Left forelimb (tissue), 1 donor: ENCODE measurements around the gene CTDP1.
"Not testable (repeated sequence)": the region's sequence is repeated elsewhere in the genome, so short reads cannot be mapped to it uniquely, and the experiment has no call there.

ENCODE experiments used
- DNase-seq: peaks from one replicate; pipeline ENCODE4 v3.0.0-alpha.2; 2018; ENCODE audit warnings: low spot score

CTDP1 gene

DNA sequence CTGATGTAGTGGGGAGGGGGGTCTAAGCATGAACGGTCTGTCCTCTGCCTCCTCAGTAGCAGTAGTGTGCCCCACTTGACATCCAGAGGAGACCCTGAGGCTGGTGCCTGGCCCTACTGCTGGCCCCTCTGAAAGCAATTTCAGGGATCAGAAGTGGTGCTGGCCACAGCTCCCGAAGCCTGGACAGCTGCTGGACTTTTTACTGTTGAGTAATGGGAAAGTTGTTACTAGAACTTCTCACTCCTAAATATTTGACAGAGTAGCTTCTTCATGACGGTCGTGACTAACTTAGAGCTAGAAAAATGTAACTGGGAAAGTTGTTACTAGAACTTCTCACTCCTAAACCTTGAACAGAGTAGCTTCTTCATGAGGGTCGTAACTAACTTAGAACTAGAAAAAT, 23.3 kb downstream of the CTDP1 start:
- DNase-seq = no peak

DNA sequence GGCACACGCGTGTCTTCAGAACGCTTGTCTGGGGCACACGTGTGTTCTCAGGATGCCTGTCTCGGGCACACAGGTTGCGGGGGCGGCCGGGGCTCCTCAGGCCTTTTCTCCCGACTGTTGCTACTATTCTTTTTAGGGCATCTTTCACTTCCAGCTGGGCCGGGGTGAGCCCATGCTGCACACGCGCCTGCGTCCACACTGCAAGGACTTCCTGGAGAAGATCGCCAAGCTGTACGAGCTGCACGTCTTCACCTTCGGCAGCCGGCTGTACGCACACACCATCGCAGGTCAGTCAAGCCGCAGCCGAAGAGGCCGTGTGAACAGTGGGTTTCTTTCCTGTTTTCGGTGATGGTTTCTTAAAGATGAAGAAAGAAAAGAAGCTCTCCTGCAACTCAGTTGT, 25.0 kb downstream of the CTDP1 start:
- DNase-seq = no peak

DNA sequence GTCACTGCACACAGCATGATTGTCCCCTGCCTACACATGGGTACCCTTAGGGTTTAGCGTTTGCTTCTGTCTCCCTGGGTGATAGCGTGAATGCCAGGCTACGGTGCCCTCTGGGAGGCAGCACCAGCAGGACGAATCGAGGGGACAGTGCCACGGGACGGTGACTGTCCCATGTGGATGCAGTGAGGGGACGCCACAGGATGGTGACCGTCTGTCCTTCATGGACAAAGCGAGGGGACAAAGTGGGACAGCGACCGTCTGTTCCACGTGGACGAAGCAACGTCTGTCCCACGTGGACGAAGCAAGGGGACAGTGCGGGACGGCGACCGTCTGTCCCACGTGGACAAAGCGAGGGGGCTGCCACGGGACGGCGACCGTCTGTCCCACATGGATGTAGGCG, 25.7 kb downstream of the CTDP1 start:
- DNase-seq = no peak

DNA sequence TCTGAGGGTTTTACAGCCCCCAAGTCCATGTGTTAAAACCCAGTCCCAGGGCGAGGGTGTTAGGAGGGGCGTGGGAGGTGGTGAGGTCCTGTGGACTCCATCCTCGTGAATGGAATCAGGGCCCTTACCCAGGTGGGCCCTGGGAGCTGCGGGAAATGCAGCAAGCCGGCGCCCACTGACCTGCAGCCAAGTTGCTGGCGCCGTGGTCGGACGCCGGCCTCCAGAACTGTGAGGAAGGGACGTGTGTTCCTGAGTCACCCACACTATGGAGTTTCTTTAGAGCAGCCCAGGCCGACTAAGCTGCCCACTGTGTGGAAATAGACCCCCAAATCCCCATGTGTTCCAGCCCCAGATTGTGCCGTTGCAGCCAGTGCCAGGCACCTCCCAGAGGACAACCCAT, 26.4 kb downstream of the CTDP1 start:
- DNase-seq = no peak

DNA sequence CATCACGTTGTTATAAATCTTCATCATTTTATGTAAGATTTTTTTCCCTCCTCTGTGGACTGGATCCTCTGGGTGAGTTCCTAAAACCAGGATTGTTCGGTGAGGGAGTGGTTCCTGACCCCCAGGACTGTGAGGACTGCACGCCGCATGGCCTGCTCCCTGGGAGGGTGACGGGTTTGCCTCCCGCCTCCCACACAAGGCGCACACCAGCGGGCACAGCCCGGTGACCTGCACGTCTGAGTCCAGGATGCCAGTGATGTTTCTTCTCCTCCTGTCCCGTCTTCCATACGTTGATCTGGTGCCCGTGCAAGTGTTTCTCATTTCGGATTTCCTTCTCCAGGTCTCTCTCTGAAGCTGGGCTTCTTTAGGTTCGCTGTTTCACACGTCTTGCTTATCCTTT, 27.1 kb downstream of the CTDP1 start:
- no peak for DNase-seq

DNA sequence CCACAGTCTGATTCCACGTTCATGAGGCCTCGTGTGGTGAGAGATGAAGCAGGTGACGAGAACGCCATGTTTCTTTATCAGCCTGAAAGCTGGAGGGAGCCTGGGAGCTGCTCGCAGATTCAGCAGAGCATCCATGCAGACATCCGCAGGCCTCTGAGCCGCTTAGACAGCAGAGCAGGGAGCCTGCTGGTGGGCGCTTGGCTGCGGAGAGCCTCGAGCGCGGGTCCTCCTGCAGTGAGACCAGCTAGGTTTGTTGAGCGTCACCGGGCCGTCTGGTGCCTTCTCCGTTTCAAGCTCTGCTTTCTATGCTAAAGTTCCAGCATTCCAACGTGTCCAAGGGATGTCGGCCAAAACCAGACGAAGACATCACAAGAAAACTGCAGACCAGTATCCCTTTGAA, 27.6 kb downstream of the CTDP1 start:
- no peak for DNase-seq

DNA sequence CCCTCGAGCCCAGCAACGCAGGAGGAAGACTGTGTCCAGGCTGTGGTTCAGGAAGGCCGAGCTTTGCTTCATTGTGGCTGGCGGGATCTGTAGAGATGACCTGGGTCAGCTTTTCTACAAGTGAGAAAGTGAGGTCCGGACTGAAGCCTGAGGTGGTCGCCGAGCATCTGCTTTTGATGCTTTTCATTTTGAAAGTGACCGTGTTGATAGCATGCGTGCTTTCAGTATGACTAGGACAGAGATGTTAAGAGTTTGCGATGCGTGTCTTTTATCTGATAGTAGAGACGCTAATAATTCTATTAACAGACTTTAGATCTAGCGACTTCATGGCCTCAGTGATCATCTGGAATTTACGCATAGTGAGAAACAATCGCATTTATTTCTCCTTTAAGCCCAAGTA, 28.1 kb downstream of the CTDP1 start:
- DNase-seq = no peak

DNA sequence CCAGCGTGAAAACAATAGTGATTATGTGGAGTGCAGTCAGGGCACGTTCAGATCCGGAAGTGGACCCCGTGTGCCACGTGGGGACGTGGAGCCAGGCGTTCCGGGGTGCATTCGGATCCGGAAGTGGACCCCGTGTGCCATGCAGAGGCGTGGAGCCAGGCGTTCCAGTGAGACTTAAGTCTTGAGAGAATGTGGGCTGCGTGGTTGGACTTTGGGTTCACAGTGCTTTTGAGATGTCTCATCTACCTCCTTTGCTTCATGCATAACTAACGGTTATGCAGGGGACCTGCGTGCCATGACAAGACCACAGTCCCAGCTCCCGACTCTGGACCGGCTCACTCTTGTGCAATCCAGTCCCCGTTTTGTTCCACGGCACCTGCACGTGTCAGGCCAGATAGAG, 28.8 kb downstream of the CTDP1 start:
- DNase-seq = no peak

DNA sequence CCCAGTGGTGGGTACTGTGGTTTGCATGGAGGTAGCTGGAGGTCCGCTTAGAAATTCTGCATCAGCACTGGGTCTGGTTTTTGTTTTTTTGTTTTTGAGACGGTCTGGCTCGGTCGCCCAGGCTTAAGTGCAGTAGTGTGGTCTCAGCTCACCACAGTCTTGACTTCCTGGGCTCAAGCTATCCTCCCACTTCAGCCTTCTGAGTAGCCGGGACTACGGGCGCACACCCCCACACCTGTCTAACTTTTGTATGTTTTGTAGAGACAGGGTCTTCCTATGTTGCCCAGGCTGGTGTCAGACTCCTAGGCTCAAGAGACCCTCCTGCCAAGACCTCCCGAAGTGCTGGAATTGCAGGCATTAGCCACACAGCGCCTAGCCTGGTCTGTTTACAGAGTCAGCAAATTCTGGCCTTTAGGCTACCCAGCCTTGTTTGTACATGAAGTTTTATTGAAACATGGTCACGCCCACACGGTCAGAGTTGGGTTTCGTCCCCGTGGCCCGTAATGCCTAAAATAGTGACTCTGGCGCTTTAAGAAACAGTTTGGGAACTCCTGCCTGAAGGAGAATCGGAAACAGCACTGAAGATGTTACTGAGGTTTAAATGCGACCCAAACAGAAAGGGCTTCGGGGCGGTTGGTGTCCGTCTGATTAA, 32.7 kb downstream of the CTDP1 start:
- DNase-seq = no peak

DNA sequence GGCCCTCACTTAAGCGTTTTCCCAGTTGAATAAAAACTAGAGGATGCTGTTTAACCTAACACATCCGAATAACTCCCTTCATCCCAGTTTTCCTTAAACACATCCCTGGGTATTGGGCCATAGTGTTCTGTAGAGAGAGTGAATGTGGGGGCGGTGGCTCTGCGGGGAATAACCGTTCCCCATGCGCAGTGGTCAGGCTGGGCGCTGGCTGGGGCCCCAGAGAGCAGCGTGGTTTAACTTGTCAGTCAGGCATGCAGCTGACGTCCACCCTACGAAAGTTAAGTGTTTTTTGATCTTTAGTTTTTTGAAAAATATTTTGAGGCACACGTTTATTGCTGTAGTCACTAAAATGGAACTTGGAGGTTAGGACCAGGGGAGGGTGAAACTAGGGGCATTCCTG, 33.7 kb downstream of the CTDP1 start:
- DNase-seq = no peak

DNA sequence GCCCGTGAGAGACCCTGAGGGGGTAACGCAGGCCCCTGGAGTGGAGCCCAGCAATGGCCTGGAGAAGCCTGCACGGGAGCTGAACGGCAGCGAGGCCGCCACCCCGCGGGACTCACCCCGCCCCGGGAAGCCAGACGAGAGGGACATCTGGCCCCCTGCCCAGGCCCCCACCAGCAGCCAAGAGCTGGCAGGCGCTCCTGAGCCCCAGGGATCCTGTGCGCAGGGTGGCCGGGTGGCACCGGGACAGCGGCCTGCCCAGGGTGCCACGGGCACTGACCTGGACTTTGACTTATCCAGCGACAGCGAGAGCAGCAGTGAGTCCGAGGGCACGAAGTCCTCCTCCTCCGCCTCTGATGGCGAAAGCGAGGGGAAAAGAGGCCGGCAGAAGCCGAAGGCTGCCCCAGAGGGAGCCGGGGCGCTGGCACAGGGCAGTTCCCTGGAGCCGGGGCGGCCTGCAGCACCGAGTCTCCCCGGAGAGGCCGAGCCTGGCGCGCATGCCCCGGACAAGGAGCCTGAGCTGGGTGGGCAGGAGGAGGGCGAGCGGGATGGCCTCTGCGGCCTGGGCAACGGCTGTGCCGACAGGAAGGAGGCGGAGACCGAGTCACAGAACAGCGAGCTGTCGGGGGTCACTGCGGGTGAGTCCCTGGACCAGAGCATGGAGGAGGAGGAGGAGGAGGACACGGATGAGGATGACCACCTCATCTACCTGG, 35.1 kb downstream of the CTDP1 start:
- no peak for DNase-seq

DNA sequence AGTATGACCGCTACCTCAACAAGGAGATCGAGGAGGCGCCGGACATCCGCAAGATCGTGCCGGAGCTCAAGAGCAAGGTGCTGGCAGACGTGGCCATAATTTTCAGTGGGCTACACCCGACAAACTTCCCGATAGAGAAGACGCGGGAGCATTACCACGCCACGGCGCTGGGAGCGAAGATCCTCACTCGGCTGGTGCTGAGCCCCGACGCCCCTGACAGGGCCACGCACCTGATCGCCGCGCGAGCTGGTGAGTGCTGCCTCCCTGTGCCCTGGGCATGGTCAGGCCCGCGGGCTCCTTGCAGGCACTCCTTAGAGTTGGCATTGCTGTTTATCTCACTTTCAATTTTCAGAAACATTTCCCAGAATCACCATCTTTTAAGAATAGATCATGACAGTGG, 35.7 kb downstream of the CTDP1 start:
- no peak for DNase-seq

DNA sequence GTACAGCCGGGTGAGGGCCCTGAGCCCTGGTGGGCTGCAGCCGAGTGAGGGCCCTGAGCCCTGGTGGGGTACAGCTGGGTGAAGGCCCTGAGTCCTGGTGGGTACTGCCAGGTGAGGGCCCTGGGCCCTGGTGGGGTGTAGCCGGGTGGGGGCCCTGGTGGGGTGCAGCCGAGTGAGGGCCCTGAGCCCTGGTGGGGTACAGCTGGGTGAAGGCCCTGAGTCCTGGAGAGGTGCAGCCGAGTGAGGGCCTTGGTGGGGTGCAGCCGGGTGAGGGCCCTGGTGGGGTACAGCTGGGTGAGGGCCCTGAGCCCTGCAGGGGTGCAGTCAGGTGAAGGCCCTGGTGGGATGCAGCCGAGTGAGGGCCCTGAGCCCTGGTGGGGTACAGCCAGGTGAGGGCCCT, 37.5 kb downstream of the CTDP1 start:
- no peak for DNase-seq

DNA sequence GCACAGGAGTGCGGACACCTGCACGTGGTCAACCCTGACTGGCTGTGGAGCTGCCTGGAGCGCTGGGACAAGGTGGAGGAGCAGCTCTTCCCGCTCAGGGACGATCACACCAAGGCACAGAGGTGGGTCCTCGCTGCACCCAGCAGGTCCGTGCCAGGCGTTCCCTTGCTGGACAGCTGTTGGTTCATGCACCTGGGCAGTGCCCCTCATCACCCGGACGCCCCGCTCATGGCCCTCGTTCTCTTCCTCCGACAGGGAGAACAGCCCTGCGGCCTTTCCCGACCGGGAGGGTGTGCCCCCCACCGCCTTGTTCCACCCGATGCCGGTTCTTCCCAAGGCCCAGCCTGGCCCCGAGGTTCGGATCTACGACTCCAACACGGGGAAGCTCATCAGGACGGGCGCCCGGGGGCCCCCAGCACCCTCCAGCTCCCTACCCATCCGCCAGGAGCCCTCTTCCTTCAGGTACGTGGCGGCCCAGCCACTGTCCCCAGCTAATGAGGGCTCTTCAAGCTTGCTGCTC, 38.0 kb downstream of the CTDP1 start:
- no peak for DNase-seq

DNA sequence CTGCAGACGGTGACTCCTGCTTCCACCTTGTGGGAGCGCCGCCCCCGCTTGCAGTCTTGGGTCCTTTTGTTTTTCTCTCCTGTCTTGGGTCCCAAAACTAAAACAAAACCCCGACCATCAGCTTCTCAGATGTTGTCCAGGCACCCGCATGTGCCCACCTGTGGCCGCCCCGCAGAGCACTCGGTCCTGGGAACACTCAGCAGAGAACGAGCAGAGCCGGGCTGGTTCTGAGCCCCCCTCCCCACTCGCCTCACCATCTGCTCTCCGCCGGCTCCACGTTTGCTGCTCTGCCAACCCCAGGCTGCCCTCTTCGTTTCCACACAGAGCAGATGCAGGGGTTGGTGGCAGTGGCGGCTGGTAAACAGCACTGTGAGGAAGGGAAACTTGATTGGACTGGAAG, 38.5 kb downstream of the CTDP1 start:
- no peak for DNase-seq

DNA sequence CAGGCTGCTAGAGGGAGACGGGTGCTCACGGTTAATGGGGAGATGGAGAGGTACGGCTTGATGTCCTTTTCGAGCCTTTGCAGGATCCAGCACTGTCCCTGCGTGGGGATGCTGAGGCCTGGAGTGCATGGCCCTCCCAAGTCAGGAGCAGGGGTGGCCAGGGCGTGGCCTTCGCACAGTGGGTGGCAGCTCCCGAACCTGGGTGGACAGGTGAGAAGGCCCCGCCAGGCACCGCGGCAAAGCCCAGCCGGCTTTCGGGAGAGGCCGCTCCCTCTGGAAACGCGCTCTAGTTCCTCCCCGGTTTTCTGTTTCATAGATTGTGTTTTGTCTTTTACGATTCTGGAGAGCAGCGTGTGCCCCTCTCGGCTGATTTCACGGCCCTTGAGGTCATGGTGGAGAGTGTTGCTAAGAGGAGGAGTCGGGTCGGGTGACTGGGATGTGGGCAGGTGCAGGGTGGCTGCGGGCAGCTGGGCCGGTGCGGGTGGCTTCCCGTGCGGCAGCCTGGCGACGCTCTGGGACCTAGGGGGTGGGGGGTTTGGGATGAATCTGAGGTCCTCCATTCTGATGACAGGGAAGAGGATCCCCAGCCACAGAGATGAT, 39.4 kb downstream of the CTDP1 start:
- no peak for DNase-seq

DNA sequence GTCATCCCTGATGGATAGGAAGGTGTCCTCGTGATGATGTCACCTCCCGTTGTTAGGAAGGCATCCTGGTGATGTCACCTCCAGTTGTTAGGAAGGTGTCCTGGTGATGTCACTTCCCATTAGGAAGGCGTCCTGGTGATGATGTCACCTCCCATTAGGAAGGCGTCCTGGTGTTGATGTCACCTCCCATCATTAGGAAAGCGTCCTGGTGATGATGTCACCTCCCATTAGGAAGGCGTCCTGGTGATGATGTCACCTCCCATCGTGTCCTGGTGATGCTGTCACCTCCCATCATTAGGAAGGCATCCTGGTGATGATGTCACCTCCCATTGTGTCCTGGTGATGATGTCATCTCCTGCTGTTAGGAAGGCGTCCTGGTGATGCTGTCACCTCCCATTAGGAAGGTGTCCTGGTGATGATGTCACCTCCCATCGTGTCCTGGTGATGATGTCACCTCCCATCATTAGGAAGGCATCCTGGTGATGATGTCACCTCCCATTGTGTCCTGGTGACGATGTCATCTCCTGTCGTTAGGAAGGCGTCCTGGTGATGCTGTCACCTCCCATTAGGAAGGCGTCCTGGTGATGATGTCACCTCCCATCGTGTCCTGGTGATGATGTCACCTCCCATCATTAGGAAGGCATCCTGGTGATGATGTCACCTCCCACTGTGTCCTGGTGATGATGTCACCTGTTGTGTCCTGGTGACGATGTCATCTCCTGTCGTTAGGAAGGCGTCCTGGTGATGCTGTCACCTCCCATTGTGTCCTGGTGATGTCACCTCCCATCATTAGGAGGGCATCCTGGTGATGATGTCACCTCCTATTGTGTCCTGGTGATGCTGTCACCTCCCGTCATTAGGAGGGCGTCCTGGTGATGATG, 40.1 kb downstream of the CTDP1 start:
- not testable (repeated sequence) for DNase-seq

DNA sequence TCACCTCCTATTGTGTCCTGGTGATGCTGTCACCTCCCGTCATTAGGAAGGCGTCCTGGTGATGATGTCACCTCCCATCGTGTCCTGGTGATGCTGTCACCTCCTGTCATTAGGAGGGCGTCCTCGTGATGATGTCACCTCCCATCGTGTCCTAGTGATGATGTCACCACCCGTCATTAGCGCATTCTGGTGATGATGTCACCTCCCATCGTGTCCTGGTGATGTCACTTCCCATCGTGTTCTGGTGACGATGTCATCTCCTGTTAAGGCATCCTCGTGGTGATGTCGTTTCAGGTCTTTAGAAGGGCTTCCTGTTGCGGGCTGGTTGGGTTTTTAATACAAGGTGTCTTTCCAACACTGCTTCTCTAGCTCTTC, 40.7 kb downstream of the CTDP1 start:
- no peak for DNase-seq

DNA sequence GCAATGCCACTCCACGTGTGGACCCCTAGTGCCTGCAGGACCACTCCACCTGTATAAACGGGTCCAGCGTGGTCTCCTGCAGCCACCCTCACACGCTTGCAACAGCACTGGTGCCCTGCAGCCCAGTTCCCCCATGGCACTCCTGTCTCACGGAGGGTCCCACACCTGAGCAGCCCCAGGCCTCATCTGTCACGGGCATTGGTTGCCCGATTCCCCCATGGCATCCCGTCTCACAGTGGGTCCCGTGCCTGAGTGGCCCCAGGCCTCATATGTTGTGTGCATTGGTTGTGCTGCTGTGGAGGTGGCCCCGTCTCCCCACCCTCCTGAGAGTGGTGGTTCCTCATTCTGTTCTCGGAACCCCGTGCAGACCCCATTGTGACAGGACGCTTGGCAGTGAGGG, 43.4 kb downstream of the CTDP1 start:
- no peak for DNase-seq

DNA sequence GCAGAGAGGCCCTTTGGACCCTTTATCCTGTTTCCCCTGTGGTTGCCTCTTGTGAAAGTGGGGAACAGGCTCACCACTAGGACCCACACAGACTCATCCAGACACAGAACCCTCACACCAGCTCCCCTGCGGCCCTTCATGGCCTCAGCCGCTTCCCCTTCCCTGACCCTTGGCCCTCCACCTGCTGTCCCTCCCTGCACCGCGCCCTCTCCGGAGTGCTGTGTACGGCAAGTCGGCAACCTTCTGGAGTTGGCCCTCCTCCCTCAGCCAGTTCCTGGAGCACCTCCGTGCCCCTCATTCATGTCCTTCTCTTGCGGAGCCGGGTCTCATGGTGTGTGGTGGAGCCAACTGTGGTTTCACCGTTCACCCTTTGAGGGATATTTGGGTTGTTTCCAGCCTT, 44.0 kb downstream of the CTDP1 start:
- no peak for DNase-seq

DNA sequence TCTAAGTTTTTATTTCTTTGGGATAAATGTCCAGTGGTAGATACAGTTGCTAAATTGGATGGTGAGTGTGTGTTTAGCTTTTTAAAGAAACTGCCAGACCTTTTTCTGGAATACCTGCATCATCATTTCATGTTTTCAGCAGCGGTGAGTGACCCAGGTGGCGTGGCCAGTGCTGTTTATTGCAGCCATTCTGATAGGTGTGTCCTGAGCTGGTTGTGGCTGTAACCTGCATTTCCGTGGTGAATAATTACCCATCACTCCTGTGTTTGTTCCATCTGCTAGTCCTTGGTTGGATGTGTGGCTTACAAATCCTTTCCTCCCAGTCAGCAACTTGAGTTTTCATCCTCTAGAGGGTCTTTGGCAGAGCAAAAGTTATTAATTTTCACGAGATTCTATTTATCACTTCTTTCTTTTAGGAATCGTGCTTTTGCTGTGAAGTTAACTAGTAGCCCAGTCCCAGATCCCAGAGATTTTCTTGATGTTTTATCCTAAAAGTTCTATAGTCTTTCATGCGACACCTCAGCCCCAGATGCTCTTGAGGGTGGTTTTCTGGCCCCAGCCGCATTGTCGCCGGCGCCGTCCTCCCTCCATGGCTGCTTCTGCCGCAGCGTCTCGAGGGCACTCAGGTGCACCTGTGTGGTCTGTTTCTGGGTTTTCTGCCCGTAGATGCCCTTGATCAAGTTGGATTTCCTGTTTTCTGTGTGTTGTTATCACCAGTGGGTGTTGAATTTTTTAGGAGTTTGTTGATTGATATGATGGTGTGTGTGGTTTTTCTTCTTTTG, 44.9 kb downstream of the CTDP1 start:
- no peak for DNase-seq

DNA sequence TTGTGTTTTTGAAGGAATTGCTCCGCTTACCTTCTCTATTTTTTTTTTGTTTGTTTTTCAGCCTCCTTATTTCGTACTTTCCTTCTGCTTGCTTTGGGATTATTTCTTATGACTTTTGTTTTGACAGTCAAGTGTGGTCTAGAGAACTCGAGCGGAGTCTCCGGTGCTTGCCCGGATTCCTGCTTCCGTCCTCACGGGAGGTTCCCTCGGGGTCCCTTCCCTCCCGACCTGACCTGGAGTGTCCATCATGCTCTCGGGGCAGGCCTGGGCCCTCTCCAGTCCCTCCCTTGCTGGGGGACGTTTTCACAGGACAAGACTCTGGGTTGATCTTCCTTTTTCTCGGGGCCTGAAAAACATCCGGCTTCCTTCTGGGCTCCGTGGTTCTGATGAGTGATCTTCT, 45.9 kb downstream of the CTDP1 start:
- DNase-seq = no peak
